Panc1 (cell line): ENCODE data around the gene SMIM38.

Source experiments
- CTCF ChIP-seq: fragments of 450-650 bp; IDR thresholded peaks from 2 replicates; pipeline ENCODE4 v1.5.1; 2017; ENCODE audit warnings: mild to moderate bottlenecking
- POLR2AphosphoS5 ChIP-seq: IDR thresholded peaks from 2 replicates; pipeline ENCODE4 v1.6.1; 2012; ENCODE audit warnings: mild to moderate bottlenecking, low read depth, low read length, moderate library complexity

- TF ChIP-seq CTCF, result no peak
- TF ChIP-seq POLR2AphosphoS5, result no peak
These were observed 47.2 kb upstream of the SMIM38 start for GRCh38 chr11:69108559-69108958.
